ENCODE measurements around the gene CDH23. TPM values are rescaled to one million over a fixed set of nuclear protein-coding genes. Genes with fewer than 3 reads are reported as not detected.

Gene CDH23
- total and polyA plus RNA-seq, 12 donors: 1.7 to 20.2 (median 7.8) TPM

GRCh38 chr10:71661779-71662336, 265.1 kb downstream of the CDH23 start:
- H3K27me3 ChIP-seq: no peaks in the 10 kb centered on the region
- H3K9me3 ChIP-seq (replicated peaks in 1 of 3): no peaks in the 10 kb centered on the region
- TF ChIP-seq POLR2A (IDR thresholded peaks at IDR 0.05) (no peak), CTCF (IDR thresholded peaks at IDR 0.05) (no peak)
- H3K27ac ChIP-seq: no peak overlapping the region
- intact Hi-C loops (cut with DNase I): no loop called here
- H3K4me3 ChIP-seq: no peak overlapping the region
- DNase-seq: no peak
- H3K4me1 ChIP-seq (replicated peaks in 1 of 2): no peaks in the 10 kb centered on the region
- WGBS, 4 donors: 72 to 78% (median 78%) methylated on average over 12 to 28 of the region's 28 CpGs
- no peaks in the 10 kb centered on the region for H3K36me3 ChIP-seq (replicated peaks in 1 of 2)

- 72 to 78% (median 75%) methylated on average over 7 of the region's 7 CpGs for WGBS, 4 donors
- intact Hi-C loops (cut with DNase I): no loop called here
- Histone ChIP-seq H3K36me3 (replicated peaks in 1 of 2) (no peaks in the 10 kb centered on the region), H3K9me3 (replicated peaks in 1 of 3) (no peaks in the 10 kb centered on the region), H3K27ac (no peak overlapping the region), H3K4me1 (replicated peaks in 1 of 2) (no peaks in the 10 kb centered on the region), H3K4me3 (no peak overlapping the region), H3K27me3 (no peaks in the 10 kb centered on the region)
- DNase-seq: no peak
- TF ChIP-seq CTCF (IDR thresholded peaks at IDR 0.05) (no peak), POLR2A (IDR thresholded peaks at IDR 0.05) (no peak)
Measured at GRCh38 chr10:71663311-71663710, 266.6 kb downstream of the CDH23 start.

- intact Hi-C loops (cut with DNase I): no loop called here
- no peaks in the 10 kb centered on the region for H3K36me3 ChIP-seq (replicated peaks in 1 of 2)
Measured at GRCh38 chr10:71664585-71664984, 267.9 kb downstream of the CDH23 start.

GRCh38 chr10:71665456-71665855, 268.7 kb downstream of the CDH23 start:
- no peak for DNase-seq
- no peak for TF ChIP-seq CTCF (IDR thresholded peaks at IDR 0.05)
- TF ChIP-seq POLR2A (IDR thresholded peaks at IDR 0.05): no peak
- H3K4me1 ChIP-seq (replicated peaks in 1 of 2): no peaks in the 10 kb centered on the region
- H3K9me3 ChIP-seq (replicated peaks in 1 of 3): no peaks in the 10 kb centered on the region
- H3K36me3 ChIP-seq (replicated peaks in 1 of 2): no peaks in the 10 kb centered on the region
- 68 to 91% (median 79%) methylated on average over 4 to 9 of the region's 9 CpGs for WGBS, 4 donors
- intact Hi-C loops (cut with DNase I): no loop called here
- no peak overlapping the region for H3K4me3 ChIP-seq
- H3K27me3 ChIP-seq: no peaks in the 10 kb centered on the region
- H3K27ac ChIP-seq: no peak overlapping the region

More at GRCh38 chr10:71664585-71664984, 267.9 kb downstream of the CDH23 start:
- Histone ChIP-seq H3K27me3 (no peaks in the 10 kb centered on the region), H3K4me1 (replicated peaks in 1 of 2) (no peaks in the 10 kb centered on the region), H3K9me3 (replicated peaks in 1 of 3) (no peaks in the 10 kb centered on the region), H3K27ac (no peak overlapping the region), H3K4me3 (no peak overlapping the region)
- 45 to 95% (median 86%) methylated on average over 2 of the region's 2 CpGs for WGBS, 4 donors
- DNase-seq: no peak
- TF ChIP-seq POLR2A (IDR thresholded peaks at IDR 0.05) (no peak), CTCF (IDR thresholded peaks at IDR 0.05) (no peak)

Data from adrenal gland (tissue), 12 donors.